SK-N-SH treated with all-trans-retinoic acid at 6 μM for 48 hours (cell line): ENCODE results near the gene PGM5.

Experiments used
- ATAC-seq: fragments of 200-7000 bp; cut with Tn5 transposase; 3 replicates; pipeline ENCODE4 v1.9.1; 2020; ENCODE audit warnings: mild to moderate bottlenecking, moderate library complexity
- ARNTL ChIP-seq: fragments of 450-650 bp; formaldehyde crosslinking; IDR thresholded peaks from 2 replicates; pipeline ENCODE4 v1.5.0; 2020; ENCODE audit warnings: low read depth, mild to moderate bottlenecking, moderate library complexity, borderline replicate concordance
- BACH2 ChIP-seq: fragments of 250-450 bp; sonication (Bioruptor Pico); IDR thresholded peaks from 2 replicates; pipeline ENCODE4 v1.9.0; 2021; ENCODE audit warnings: mild to moderate bottlenecking, borderline replicate concordance
- CREB5 ChIP-seq: fragments of 250-450 bp; sonication (Bioruptor Pico); IDR thresholded peaks from 2 replicates; pipeline ENCODE4 v1.5.1; 2020; ENCODE audit warnings: low read depth, mild to moderate bottlenecking, moderate library complexity
- CSDC2 ChIP-seq: fragments of 250-450 bp; sonication (Bioruptor Pico); IDR thresholded peaks from 2 replicates; pipeline ENCODE4 v1.5.0; 2020; ENCODE audit warnings: mild to moderate bottlenecking, moderate library complexity
- CSRNP3 ChIP-seq: fragments of 250-450 bp; sonication (Bioruptor Pico); IDR thresholded peaks from 2 replicates; pipeline ENCODE4 v1.5.1; 2021; ENCODE audit warnings: mild to moderate bottlenecking, moderate library complexity
- ESRRG ChIP-seq: fragments of 250-450 bp; sonication (Bioruptor Pico); IDR thresholded peaks from 2 replicates; pipeline ENCODE4 v1.6.1; 2021; ENCODE audit warnings: mild to moderate bottlenecking
- GLIS3 ChIP-seq: fragments of 250-450 bp; sonication (Bioruptor Pico); IDR thresholded peaks from 2 replicates; pipeline ENCODE4 v1.5.0; 2020; ENCODE audit warnings: mild to moderate bottlenecking, moderate library complexity
- ISL1 ChIP-seq: fragments of 250-450 bp; sonication (Bioruptor Pico); IDR thresholded peaks from 2 replicates; pipeline ENCODE4 v2.1.2; 2022; ENCODE audit warnings: mild to moderate bottlenecking, moderate library complexity
- OSR1 ChIP-seq: fragments of 250-450 bp; sonication (Bioruptor Pico); IDR thresholded peaks from 2 replicates; pipeline ENCODE4 v1.8.0; 2022; ENCODE audit warnings: moderate library complexity, mild to moderate bottlenecking, inconsistent platforms
- PPARA ChIP-seq: fragments of 250-450 bp; sonication (Bioruptor Pico); IDR thresholded peaks from 2 replicates; pipeline ENCODE4 v1.5.0; 2020; ENCODE audit warnings: mild to moderate bottlenecking, borderline replicate concordance
- RARB ChIP-seq: fragments of 250-450 bp; sonication (Bioruptor Pico); IDR thresholded peaks from 2 replicates; pipeline ENCODE4 v1.8.0; 2021; ENCODE audit warnings: mild to moderate bottlenecking, moderate library complexity
- SNAI2 ChIP-seq: fragments of 250-450 bp; sonication (Bioruptor Pico); IDR thresholded peaks from 2 replicates; pipeline ENCODE4 v1.5.0; 2020; ENCODE audit warnings: mild to moderate bottlenecking, moderate library complexity
- TCF4 ChIP-seq: fragments of 250-450 bp; sonication (Bioruptor Pico); IDR thresholded peaks from 2 replicates; pipeline ENCODE4 v1.8.0; 2021; ENCODE audit warnings: mild to moderate bottlenecking, moderate library complexity, borderline replicate concordance
- TOX ChIP-seq: fragments of 250-450 bp; sonication (Bioruptor Pico); IDR thresholded peaks from 2 replicates; pipeline ENCODE4 v1.8.0; 2021; ENCODE audit warnings: mild to moderate bottlenecking, moderate library complexity, borderline replicate concordance
- TSHZ2 ChIP-seq: fragments of 250-450 bp; sonication (Bioruptor Pico); IDR thresholded peaks from 2 replicates; pipeline ENCODE4 v1.5.0; 2020; ENCODE audit warnings: mild to moderate bottlenecking, moderate library complexity
- ZFP3 ChIP-seq: fragments of 250-450 bp; sonication (Bioruptor Pico); IDR thresholded peaks from 2 replicates; pipeline ENCODE4 v1.5.0; 2020; ENCODE audit warnings: mild to moderate bottlenecking, moderate library complexity
- ZFP30 ChIP-seq: fragments of 450-650 bp; formaldehyde crosslinking; IDR thresholded peaks from 2 replicates; pipeline ENCODE4 v1.5.0; 2022; ENCODE audit warnings: mild to moderate bottlenecking, moderate library complexity
- ZNF565 ChIP-seq: fragments of 450-650 bp; formaldehyde crosslinking; conservative IDR thresholded peaks from 2 replicates; pipeline ENCODE4 v1.5.0; 2020; ENCODE audit warnings: low read depth, mild to moderate bottlenecking, moderate library complexity
- ZNF70 ChIP-seq: fragments of 450-650 bp; formaldehyde crosslinking; IDR thresholded peaks from 2 replicates; pipeline ENCODE4 v1.5.0; 2020; ENCODE audit warnings: mild to moderate bottlenecking, moderate library complexity
- ZNF8 ChIP-seq: fragments of 450-650 bp; formaldehyde crosslinking; IDR thresholded peaks from 2 replicates; pipeline ENCODE4 v1.5.0; 2020; ENCODE audit warnings: mild to moderate bottlenecking, moderate library complexity
- TF ChIP-seq, protein P1 (sequence below): fragments of 250-450 bp; sonication (Bioruptor Pico); IDR thresholded peaks from 2 replicates; pipeline ENCODE4 v1.8.0; 2020; ENCODE audit warnings: mild to moderate bottlenecking, moderate library complexity, borderline replicate concordance

The PGM5 gene

DNA sequence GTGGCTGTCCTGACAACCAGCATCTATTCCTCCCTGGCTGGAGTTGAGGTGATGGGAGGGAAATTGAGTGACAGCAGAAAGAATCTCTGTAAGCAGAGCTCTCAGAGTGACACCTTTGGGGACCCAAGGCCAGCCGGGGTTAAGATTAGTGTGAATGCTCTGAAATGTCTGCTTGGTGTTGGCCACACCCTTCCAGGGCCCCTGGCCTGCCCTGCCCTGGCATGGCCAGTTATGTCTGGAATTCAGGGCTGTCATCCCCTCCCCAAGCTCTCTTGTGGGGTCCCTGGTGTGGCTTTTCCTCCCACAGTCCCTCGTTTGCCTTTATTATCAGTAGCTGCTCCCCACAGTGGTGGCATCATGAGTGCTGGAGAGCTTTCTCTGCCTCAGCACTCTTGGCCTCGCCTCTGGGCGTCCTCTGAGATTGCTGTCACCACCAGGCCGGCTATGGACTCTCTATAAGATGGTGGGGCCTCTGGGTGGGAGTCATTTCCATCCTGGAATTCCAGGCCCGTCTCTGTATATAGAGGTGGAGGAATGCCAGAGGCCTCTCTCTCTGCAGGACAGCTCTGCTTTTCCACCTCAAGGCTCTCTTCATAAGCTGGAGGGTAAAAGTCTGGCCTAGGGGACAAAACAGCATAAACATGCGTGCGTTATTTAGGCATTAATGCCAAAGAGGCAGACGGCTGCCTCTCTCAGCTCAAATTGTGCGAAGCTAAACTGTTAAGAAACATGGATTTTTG is 180.6 kb downstream of the PGM5 start:
- TF ChIP-seq CREB5 (CRISPR knock-in tag) (no peak), CSRNP3 (CRISPR knock-in tag) (no peak), TCF4 (CRISPR knock-in tag) (no peak), ZNF8 (CRISPR knock-in tag) (no peak), ZNF70 (CRISPR knock-in tag) (no peak), ISL1 (CRISPR knock-in tag) (no peak), CSDC2 (CRISPR knock-in tag) (no peak), PPARA (CRISPR knock-in tag) (no peak)
- no peak for ATAC-seq

GRCh38 chr9:68537616-68537880 is 181.1 kb downstream of the PGM5 start:
- ATAC-seq: no peak
- TF ChIP-seq ZNF565 (CRISPR knock-in tag): no peak
- TF ChIP-seq RARB (CRISPR knock-in tag): no peak
- no peak for TF ChIP-seq CREB5 (CRISPR knock-in tag)
- no peak for TF ChIP-seq ESRRG (CRISPR knock-in tag)
- no peak for TF ChIP-seq OSR1 (CRISPR knock-in tag)
- no peak for TF ChIP-seq SNAI2
- TF ChIP-seq BACH2 (CRISPR knock-in tag): no peak
- no peak for TF ChIP-seq ARNTL (CRISPR knock-in tag)
- TF ChIP-seq CSDC2 (CRISPR knock-in tag): no peak

- no peak for TF ChIP-seq SNAI2
- TF ChIP-seq ISL1 (CRISPR knock-in tag): no peak
- no peak for TF ChIP-seq ARNTL (CRISPR knock-in tag)
- no peak for TF ChIP-seq CSRNP3 (CRISPR knock-in tag)
- TF ChIP-seq ZFP30 (CRISPR knock-in tag): no peak
- no peak for TF ChIP-seq ZNF8 (CRISPR knock-in tag)
- no peak for TF ChIP-seq TOX (CRISPR knock-in tag)
- no peak for TF ChIP-seq ZNF70 (CRISPR knock-in tag)
- TF ChIP-seq ZFP3 (CRISPR knock-in tag): no peak
- no peak for TF ChIP-seq CREB5 (CRISPR knock-in tag)
- TF ChIP-seq TSHZ2: no peak
- TF ChIP-seq ESRRG (CRISPR knock-in tag): no peak
- no peak for TF ChIP-seq PPARA (CRISPR knock-in tag)
- TF ChIP-seq RARB (CRISPR knock-in tag): no peak
- TF ChIP-seq, protein P1, sequence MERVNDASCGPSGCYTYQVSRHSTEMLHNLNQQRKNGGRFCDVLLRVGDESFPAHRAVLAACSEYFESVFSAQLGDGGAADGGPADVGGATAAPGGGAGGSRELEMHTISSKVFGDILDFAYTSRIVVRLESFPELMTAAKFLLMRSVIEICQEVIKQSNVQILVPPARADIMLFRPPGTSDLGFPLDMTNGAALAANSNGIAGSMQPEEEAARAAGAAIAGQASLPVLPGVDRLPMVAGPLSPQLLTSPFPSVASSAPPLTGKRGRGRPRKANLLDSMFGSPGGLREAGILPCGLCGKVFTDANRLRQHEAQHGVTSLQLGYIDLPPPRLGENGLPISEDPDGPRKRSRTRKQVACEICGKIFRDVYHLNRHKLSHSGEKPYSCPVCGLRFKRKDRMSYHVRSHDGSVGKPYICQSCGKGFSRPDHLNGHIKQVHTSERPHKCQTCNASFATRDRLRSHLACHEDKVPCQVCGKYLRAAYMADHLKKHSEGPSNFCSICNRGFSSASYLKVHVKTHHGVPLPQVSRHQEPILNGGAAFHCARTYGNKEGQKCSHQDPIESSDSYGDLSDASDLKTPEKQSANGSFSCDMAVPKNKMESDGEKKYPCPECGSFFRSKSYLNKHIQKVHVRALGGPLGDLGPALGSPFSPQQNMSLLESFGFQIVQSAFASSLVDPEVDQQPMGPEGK (CRISPR knock-in tag): no peak
- TF ChIP-seq OSR1 (CRISPR knock-in tag): no peak
- TF ChIP-seq GLIS3 (CRISPR knock-in tag): no peak
- no peak for TF ChIP-seq TCF4 (CRISPR knock-in tag)
- TF ChIP-seq ZNF565 (CRISPR knock-in tag): no peak
- TF ChIP-seq BACH2 (CRISPR knock-in tag): no peak
- no peak for ATAC-seq
Observed at GRCh38 chr9:68538200-68538599, 181.8 kb downstream of the PGM5 start.
